Endodermal cell (in vitro differentiated cells): Measurements from ENCODE around the gene IGF2BP1. TPM values are rescaled to one million over a fixed set of nuclear protein-coding genes. Genes with fewer than 3 reads are reported as not detected.

Source experiments
- DNase-seq: peaks from one replicate; pipeline ENCODE4 v3.0.0-alpha.2; 2017
- H3K27ac ChIP-seq: 2 replicates; pipeline ENCODE4 v1.5.1; 2013; ENCODE audit warnings: mild to moderate bottlenecking, low read depth, low read length, moderate library complexity
- H3K27me3 ChIP-seq: 2 replicates; pipeline ENCODE4 v1.6.1; 2013; ENCODE audit warnings: mild to moderate bottlenecking, low read length, moderate library complexity; ENCODE audit not compliant: insufficient read depth, control insufficient read depth, poor library complexity, severe bottlenecking
- H3K36me3 ChIP-seq: 2 replicates; pipeline ENCODE4 v1.7.0; 2013; ENCODE audit warnings: mild to moderate bottlenecking, low read length, moderate library complexity; ENCODE audit not compliant: control insufficient read depth, insufficient read depth
- H3K4me1 ChIP-seq: one replicate; pipeline ENCODE4 v1.7.0; 2013; ENCODE audit warnings: low read length; ENCODE audit not compliant: control insufficient read depth, insufficient read depth
- H3K4me3 ChIP-seq: 2 replicates; pipeline ENCODE4 v1.5.1; 2013; ENCODE audit warnings: mild to moderate bottlenecking, low read length, moderate library complexity
- H3K9ac ChIP-seq: 2 replicates; pipeline ENCODE4 v1.6.1; 2013; ENCODE audit warnings: mild to moderate bottlenecking, low read length, moderate library complexity; ENCODE audit not compliant: poor library complexity, severe bottlenecking; ENCODE audit errors: extremely low read depth
- H3K9me3 ChIP-seq: 2 replicates; pipeline ENCODE4 v1.6.1; 2013; ENCODE audit warnings: mild to moderate bottlenecking, low read length, moderate library complexity; ENCODE audit not compliant: control insufficient read depth
- H3K27ac Mint-ChIP-seq: 2 replicates; pipeline ENCODE4 v1.8.0; 2020; ENCODE audit warnings: mixed read lengths
- H3K27me3 Mint-ChIP-seq: 2 replicates; pipeline ENCODE4 v1.8.0; 2021; ENCODE audit warnings: mild to moderate bottlenecking, mixed read lengths; ENCODE audit not compliant: insufficient read depth
- H3K36me3 Mint-ChIP-seq: 2 replicates; pipeline ENCODE4 v1.8.0; 2020; ENCODE audit warnings: low read depth, mixed read lengths
- H3K4me1 Mint-ChIP-seq: 2 replicates; pipeline ENCODE4 v1.8.0; 2020; ENCODE audit warnings: mixed read lengths
- H3K4me3 Mint-ChIP-seq: 2 replicates; pipeline ENCODE4 v1.8.0; 2020; ENCODE audit warnings: mild to moderate bottlenecking, moderate library complexity, mixed read lengths
- H3K9me3 Mint-ChIP-seq: 2 replicates; pipeline ENCODE4 v1.8.0; 2020; ENCODE audit warnings: mild to moderate bottlenecking, mixed read lengths
- CTCF ChIP-seq: fragments of 200-600 bp; sonication (generic); conservative IDR thresholded peaks from 2 replicates; pipeline ENCODE4 v1.5.0; 2021; ENCODE audit warnings: antibody characterized with exemption, mild to moderate bottlenecking
- WGBS, 2 experiments: methylation state at CpG; one replicate each; pipeline versions ENCODE4 v1.1.5 to v1.1.7; 2013; ENCODE audit warnings: missing lambda C conversion rate in 2 of 2, mixed read lengths in 1 of 2; ENCODE audit not compliant: insufficient coverage in 1 of 2, insufficient read length in 1 of 2; 5-methylcytosine and 5-hydroxymethylcytosine counted together
- total RNA-seq, 2 donors: library from RNA; stranded (reverse); fragmentation: NEBNext Ultra II Directional in 1 of 2; extraction: Animal tissue kit (Norgen Biotek cat#: 25700) in 1 of 2; gene quantifications; 2 replicates in 1 of 2; 3 replicates in 1 of 2; pipeline ENCODE4 v1.2.1, GENCODE V29; 2021

IGF2BP1 gene
- total RNA-seq, 2 donors from 2014 or later = 333 to 360 TPM

- Histone ChIP-seq H3K9me3 (no peaks in the 10 kb centered on the region), H3K4me1 (peaks cover 11% of the 10 kb centered on the region), H3K27me3 (no peaks in the 10 kb centered on the region), H3K36me3 (peaks cover 43% of the 10 kb centered on the region), H3K4me3 (peak overlapping the region; percentile 99), H3K27ac (no peak overlapping the region), H3K9ac (peak overlapping the region; percentile 99)
- Mint-ChIP-seq H3K4me1 (peaks cover 52% of the 10 kb centered on the region), H3K9me3 (no peaks in the 10 kb centered on the region), H3K27ac (peak overlapping the region; percentile 83), H3K27me3 (no peaks in the 10 kb centered on the region), H3K36me3 (peaks cover 56% of the 10 kb centered on the region), H3K4me3 (peak overlapping the region; percentile 99)
- no peak for DNase-seq
- TF ChIP-seq CTCF = no peak
Observed at GRCh38 chr17:49001671-49002070, 4.5 kb downstream of the IGF2BP1 start.

GRCh38 chr17:49002331-49002730 lies 5.1 kb downstream of the IGF2BP1 start:
- H3K9me3 Mint-ChIP-seq = no peaks in the 10 kb centered on the region
- no peaks in the 10 kb centered on the region for H3K27me3 Mint-ChIP-seq
- no peak for DNase-seq
- peak overlapping the region; percentile 65 for H3K27ac Mint-ChIP-seq
- Histone ChIP-seq H3K36me3 (peaks cover 50% of the 10 kb centered on the region), H3K27me3 (no peaks in the 10 kb centered on the region), H3K4me3 (peak overlapping the region; percentile 99), H3K4me1 (peaks cover 13% of the 10 kb centered on the region), H3K9me3 (no peaks in the 10 kb centered on the region), H3K27ac (no peak overlapping the region), H3K9ac (peak overlapping the region; percentile 99)
- peak overlapping the region; percentile 99 for H3K4me3 Mint-ChIP-seq
- TF ChIP-seq CTCF = no peak
- H3K4me1 Mint-ChIP-seq = peaks cover 59% of the 10 kb centered on the region
- 50 to 56% methylated on average over 1 of the region's 2 CpGs for WGBS, 2 experiments
- peaks cover 60% of the 10 kb centered on the region for H3K36me3 Mint-ChIP-seq

- Histone ChIP-seq H3K4me1 (peaks cover 16% of the 10 kb centered on the region), H3K4me3 (peak overlapping the region; percentile 99), H3K9me3 (no peaks in the 10 kb centered on the region), H3K27ac (no peak overlapping the region), H3K9ac (peak overlapping the region; percentile 99), H3K36me3 (peaks cover 53% of the 10 kb centered on the region), H3K27me3 (no peaks in the 10 kb centered on the region)
- H3K27ac Mint-ChIP-seq = no peak overlapping the region
- TF ChIP-seq CTCF = no peak
- H3K36me3 Mint-ChIP-seq = peaks cover 64% of the 10 kb centered on the region
- DNase-seq = no peak
- no peaks in the 10 kb centered on the region for H3K27me3 Mint-ChIP-seq
- H3K4me3 Mint-ChIP-seq = peak overlapping the region; percentile 99
- H3K4me1 Mint-ChIP-seq = peaks cover 62% of the 10 kb centered on the region
- no peaks in the 10 kb centered on the region for H3K9me3 Mint-ChIP-seq
Observed at GRCh38 chr17:49002766-49003165, 5.6 kb downstream of the IGF2BP1 start.
